HEK293 (cell line): ENCODE data around the gene PRDM11.

ENCODE experiments used
- CTCF ChIA-PET: fragments of 350-600 bp; formaldehyde crosslinking; extraction: SDS; loops from one replicate; lab custom pipeline; 2021; ENCODE audit warnings: antibody characterized with exemption; lab: Yijun Ruan, JAX
- POLR2A ChIA-PET: fragments of 300-600 bp; formaldehyde crosslinking; extraction: SDS; loops from one replicate; lab custom pipeline; 2020; ENCODE audit warnings: antibody characterized with exemption, inconsistent platforms; lab: Yijun Ruan, JAX
- H3K27ac ChIP-seq: fragments of 200-500 bp; sonication (Bioruptor generic); 2 replicates; pipeline ENCODE4 v1.5.1; 2014; ENCODE audit warnings: low read depth, low read length, control low read depth, inconsistent platforms; ENCODE audit errors: extremely low read depth
- H3K36me3 ChIP-seq, 2 experiments: fragments of 200-500 bp in 1 of 2; sonication (Bioruptor generic) in 1 of 2; 1 replicate in 1 of 2; 2 replicates in 1 of 2; pipeline ENCODE4 v1.5.1; 2014 to 2017; ENCODE audit warnings: inconsistent platforms in 2 of 2, low read length in 2 of 2; ENCODE audit not compliant: control insufficient read depth in 2 of 2, insufficient read depth in 1 of 2
- H3K4me1 ChIP-seq: fragments of 200-500 bp; sonication (Bioruptor generic); 2 replicates; pipeline ENCODE4 v1.5.1; 2014; ENCODE audit warnings: mild to moderate bottlenecking, low read length, inconsistent platforms; ENCODE audit not compliant: control insufficient read depth, insufficient read depth
- H3K4me3 ChIP-seq: 2 replicates; pipeline ENCODE4 v1.5.1; 2011; ENCODE audit warnings: low read depth, mild to moderate bottlenecking, control low read depth, low read length, moderate library complexity
- H3K9me3 ChIP-seq: fragments of 200-500 bp; sonication (Bioruptor generic); 2 replicates; pipeline ENCODE4 v1.5.1; 2014; ENCODE audit warnings: low read depth, low read length, inconsistent platforms; ENCODE audit not compliant: control insufficient read depth, insufficient read depth
- GLIS2 ChIP-seq: fragments of 450-650 bp; formaldehyde crosslinking; IDR thresholded peaks from 2 replicates; pipeline ENCODE4 v1.5.1; 2016; ENCODE audit warnings: missing biosample characterization, missing genetic modification characterization
- HOXC10 ChIP-seq: sonication (generic); formaldehyde crosslinking; IDR thresholded peaks from 2 replicates; pipeline ENCODE4 v1.8.1; 2023; ENCODE audit warnings: mild to moderate bottlenecking, missing genetic modification reagents
- MYNN ChIP-seq: fragments of 450-650 bp; formaldehyde crosslinking; IDR thresholded peaks from 2 replicates; pipeline ENCODE4 v1.5.1; 2016; ENCODE audit warnings: missing biosample characterization, missing genetic modification characterization, borderline replicate concordance
- SALL2 ChIP-seq: fragments of 450-650 bp; formaldehyde crosslinking; IDR thresholded peaks from 2 replicates; pipeline ENCODE4 v1.5.0; 2017; ENCODE audit warnings: missing biosample characterization, mild to moderate bottlenecking, missing genetic modification characterization, borderline replicate concordance
- ZBTB20 ChIP-seq: fragments of 450-650 bp; formaldehyde crosslinking; IDR thresholded peaks from 2 replicates; pipeline ENCODE4 v1.5.1; 2016; ENCODE audit warnings: missing biosample characterization, missing genetic modification characterization
- ZBTB8A ChIP-seq: fragments of 450-650 bp; formaldehyde crosslinking; IDR thresholded peaks from 2 replicates; pipeline ENCODE4 v1.5.1; 2016; ENCODE audit warnings: missing biosample characterization, missing genetic modification characterization
- ZNF157 ChIP-seq: fragments of 450-650 bp; formaldehyde crosslinking; IDR thresholded peaks from 2 replicates; pipeline ENCODE4 v1.5.1; 2016; ENCODE audit warnings: missing biosample characterization, missing genetic modification characterization
- ZNF174 ChIP-seq: fragments of 450-650 bp; formaldehyde crosslinking; IDR thresholded peaks from 2 replicates; pipeline ENCODE4 v1.5.0; 2017; ENCODE audit warnings: missing biosample characterization, mild to moderate bottlenecking, missing genetic modification characterization
- ZNF19 ChIP-seq: fragments of 450-650 bp; formaldehyde crosslinking; IDR thresholded peaks from 2 replicates; pipeline ENCODE4; 2016; ENCODE audit warnings: missing biosample characterization, missing genetic modification characterization, low read depth
- ZNF274 ChIP-seq, 2 experiments: fragments of 200-500 bp in 1 of 2; fragments of 450-650 bp in 1 of 2; sonication (Bioruptor generic) in 1 of 2; formaldehyde crosslinking in 1 of 2; IDR thresholded peaks; 2 replicates each; pipeline versions ENCODE4 v1.5.1 to v1.6.1; 2014 to 2016; ENCODE audit warnings: borderline replicate concordance in 1 of 2, inconsistent platforms in 1 of 2, low read length in 1 of 2, missing biosample characterization in 1 of 2, missing genetic modification characterization in 1 of 2
- ZNF354C ChIP-seq: fragments of 450-650 bp; formaldehyde crosslinking; IDR thresholded peaks from 2 replicates; pipeline ENCODE4 v1.5.1; 2016; ENCODE audit warnings: missing biosample characterization, missing genetic modification characterization, low read depth, borderline replicate concordance
- ZNF501 ChIP-seq: fragments of 450-650 bp; formaldehyde crosslinking; IDR thresholded peaks from 2 replicates; pipeline ENCODE4 v1.5.1; 2016; ENCODE audit warnings: missing biosample characterization, missing genetic modification characterization
- ZNF571 ChIP-seq: fragments of 450-650 bp; formaldehyde crosslinking; IDR thresholded peaks from 2 replicates; pipeline ENCODE4 v1.5.0; 2017; ENCODE audit warnings: missing biosample characterization, missing genetic modification characterization
- TF ChIP-seq, protein P1 (sequence below): fragments of 450-650 bp; formaldehyde crosslinking; IDR thresholded peaks from 2 replicates; pipeline ENCODE4 v1.5.1; 2016; ENCODE audit warnings: missing biosample characterization, missing genetic modification characterization
- TF ChIP-seq, protein P2 (sequence below): fragments of 450-650 bp; formaldehyde crosslinking; IDR thresholded peaks from 2 replicates; pipeline ENCODE4 v1.5.1; 2016; ENCODE audit warnings: missing biosample characterization, missing genetic modification characterization
- TF ChIP-seq, protein P3 (sequence below): fragments of 450-650 bp; formaldehyde crosslinking; IDR thresholded peaks from 2 replicates; pipeline ENCODE4 v1.5.1; 2016; ENCODE audit warnings: missing biosample characterization, missing genetic modification characterization

PRDM11 gene

DNA sequence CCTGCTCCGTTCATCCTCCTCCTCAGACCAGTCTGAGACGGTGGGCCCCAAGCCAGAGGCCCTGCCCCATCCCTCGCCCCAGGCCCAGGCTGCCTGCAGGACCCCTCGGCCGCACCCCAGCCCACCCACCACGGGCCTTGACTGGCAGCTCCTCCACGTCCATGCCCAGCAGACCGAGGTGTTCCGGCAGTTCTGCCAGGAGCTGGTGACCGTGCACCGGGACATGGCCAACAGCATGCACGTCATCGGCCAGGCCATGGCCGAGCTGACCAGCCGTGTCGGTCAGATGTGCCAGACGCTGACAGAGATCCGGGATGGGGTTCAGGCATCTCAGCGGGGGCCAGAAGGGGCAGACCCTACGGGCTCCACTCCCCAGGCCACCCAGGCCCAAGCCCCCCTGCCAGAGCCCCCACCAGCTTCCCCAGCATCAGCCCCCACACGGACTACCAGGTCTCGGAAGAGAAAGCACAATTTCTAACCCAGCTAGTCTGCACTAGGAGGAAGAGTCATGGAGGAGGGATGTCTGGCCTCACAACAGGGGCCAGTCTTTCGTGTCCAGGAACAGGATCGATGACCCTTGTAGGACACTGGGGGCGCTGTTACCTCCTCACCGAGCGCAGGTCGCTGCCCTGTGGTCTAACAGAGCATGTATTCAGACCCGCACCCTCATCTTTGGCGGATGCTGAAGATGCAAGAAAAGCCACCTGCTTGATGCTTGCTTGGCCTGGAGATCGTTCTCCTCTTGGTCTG, 66.3 kb downstream of the PRDM11 start:
- Histone ChIP-seq H3K36me3 (peaks cover 0 to 4% of the 10 kb centered on the region in 2 experiments; a peak in 1 of 3 replicates), H3K4me3 (no peak overlapping the region), H3K9me3 (no peaks in the 10 kb centered on the region), H3K27ac (no peak overlapping the region), H3K4me1 (no peaks in the 10 kb centered on the region)
- TF ChIP-seq GLIS2 (tag by site-specific recombination) (no peak), SALL2 (tag by site-specific recombination) (no peak)
- CTCF ChIA-PET = interaction anchor here (1.0 to 1.6 kb wide), 3 partner anchors 9 to 102 kb away, joined by 3 to 8 read pairs (median 3); no protein-coding TSS in a partner anchor
- POLR2A ChIA-PET = no interaction called here

DNA sequence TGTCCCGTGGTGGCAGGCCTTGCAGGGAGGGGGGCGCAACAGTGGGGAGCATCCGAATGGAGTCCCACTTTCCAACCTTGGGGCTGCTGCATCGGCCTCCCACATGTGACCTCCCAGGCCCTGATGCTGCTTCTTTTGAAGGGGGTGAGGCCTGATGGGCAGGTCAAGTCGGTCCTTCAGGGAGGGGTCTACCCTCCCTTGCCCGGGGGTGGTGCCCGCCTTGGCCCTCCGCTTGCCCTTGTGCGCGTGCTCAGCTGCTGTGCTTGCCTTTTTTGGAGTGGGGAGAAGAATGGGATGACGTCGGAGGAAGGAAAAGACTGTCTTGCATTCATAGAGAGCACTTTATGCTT, 66.9 kb downstream of the PRDM11 start:
- no peaks in the 10 kb centered on the region for H3K4me1 ChIP-seq
- no peaks in the 10 kb centered on the region for H3K9me3 ChIP-seq
- peaks cover 0 to 4% of the 10 kb centered on the region in 2 experiments; a peak in 1 of 3 replicates for H3K36me3 ChIP-seq
- TF ChIP-seq, protein P1, sequence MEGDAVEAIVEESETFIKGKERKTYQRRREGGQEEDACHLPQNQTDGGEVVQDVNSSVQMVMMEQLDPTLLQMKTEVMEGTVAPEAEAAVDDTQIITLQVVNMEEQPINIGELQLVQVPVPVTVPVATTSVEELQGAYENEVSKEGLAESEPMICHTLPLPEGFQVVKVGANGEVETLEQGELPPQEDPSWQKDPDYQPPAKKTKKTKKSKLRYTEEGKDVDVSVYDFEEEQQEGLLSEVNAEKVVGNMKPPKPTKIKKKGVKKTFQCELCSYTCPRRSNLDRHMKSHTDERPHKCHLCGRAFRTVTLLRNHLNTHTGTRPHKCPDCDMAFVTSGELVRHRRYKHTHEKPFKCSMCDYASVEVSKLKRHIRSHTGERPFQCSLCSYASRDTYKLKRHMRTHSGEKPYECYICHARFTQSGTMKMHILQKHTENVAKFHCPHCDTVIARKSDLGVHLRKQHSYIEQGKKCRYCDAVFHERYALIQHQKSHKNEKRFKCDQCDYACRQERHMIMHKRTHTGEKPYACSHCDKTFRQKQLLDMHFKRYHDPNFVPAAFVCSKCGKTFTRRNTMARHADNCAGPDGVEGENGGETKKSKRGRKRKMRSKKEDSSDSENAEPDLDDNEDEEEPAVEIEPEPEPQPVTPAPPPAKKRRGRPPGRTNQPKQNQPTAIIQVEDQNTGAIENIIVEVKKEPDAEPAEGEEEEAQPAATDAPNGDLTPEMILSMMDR (tag by site-specific recombination) = no peak
- TF ChIP-seq ZNF501 (tag by site-specific recombination) = no peak
- TF ChIP-seq ZNF157 = no peak
- TF ChIP-seq, protein P2, sequence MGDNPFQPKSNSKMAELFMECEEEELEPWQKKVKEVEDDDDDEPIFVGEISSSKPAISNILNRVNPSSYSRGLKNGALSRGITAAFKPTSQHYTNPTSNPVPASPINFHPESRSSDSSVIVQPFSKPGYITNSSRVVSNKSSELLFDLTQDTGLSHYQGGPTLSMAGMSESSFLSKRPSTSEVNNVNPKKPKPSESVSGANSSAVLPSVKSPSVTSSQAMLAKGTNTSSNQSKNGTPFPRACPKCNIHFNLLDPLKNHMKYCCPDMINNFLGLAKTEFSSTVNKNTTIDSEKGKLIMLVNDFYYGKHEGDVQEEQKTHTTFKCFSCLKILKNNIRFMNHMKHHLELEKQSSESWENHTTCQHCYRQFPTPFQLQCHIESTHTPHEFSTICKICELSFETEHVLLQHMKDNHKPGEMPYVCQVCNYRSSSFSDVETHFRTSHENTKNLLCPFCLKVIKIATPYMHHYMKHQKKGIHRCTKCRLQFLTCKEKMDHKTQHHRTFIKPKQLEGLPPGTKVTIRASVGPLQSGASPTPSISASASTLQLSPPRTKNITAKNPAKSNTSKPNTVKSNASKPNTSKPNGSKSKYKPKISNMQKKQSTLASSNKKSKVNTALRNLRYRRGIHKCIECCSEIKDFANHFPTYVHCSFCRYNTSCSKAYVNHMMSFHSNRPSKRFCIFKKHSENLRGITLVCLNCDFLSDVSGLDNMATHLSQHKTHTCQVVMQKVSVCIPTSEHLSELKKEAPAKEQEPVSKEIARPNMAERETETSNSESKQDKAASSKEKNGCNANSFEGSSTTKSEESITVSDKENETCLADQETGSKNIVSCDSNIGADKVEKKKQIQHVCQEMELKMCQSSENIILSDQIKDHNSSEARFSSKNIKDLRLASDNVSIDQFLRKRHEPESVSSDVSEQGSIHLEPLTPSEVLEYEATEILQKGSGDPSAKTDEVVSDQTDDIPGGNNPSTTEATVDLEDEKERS (tag by site-specific recombination) = no peak
- TF ChIP-seq, protein P3, sequence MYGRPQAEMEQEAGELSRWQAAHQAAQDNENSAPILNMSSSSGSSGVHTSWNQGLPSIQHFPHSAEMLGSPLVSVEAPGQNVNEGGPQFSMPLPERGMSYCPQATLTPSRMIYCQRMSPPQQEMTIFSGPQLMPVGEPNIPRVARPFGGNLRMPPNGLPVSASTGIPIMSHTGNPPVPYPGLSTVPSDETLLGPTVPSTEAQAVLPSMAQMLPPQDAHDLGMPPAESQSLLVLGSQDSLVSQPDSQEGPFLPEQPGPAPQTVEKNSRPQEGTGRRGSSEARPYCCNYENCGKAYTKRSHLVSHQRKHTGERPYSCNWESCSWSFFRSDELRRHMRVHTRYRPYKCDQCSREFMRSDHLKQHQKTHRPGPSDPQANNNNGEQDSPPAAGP (tag by site-specific recombination) = no peak
- no peak for TF ChIP-seq MYNN (tag by site-specific recombination)
- no peak for TF ChIP-seq HOXC10 (CRISPR knock-in tag)
- TF ChIP-seq ZNF274 (IDR thresholded peaks at IDR 0.05; ENCODE audit: low read length) = no peak
- TF ChIP-seq ZNF274 (tag by site-specific recombination; IDR thresholded peaks at IDR 0.05; ENCODE audit: borderline replicate concordance) = no peak
- TF ChIP-seq ZBTB20 (tag by site-specific recombination) = no peak
- TF ChIP-seq ZNF354C (tag by site-specific recombination) = no peak
- TF ChIP-seq ZNF571 (tag by site-specific recombination) = no peak
- no peak for TF ChIP-seq ZNF174 (tag by site-specific recombination)
- no peak for TF ChIP-seq ZNF19 (tag by site-specific recombination)
- no peak for TF ChIP-seq ZBTB8A (tag by site-specific recombination)
- H3K4me3 ChIP-seq = no peak overlapping the region
- POLR2A ChIA-PET = no interaction called here
- CTCF ChIA-PET = interaction anchor here (0.6 to 1.6 kb wide), 3 partner anchors 10 to 69 kb away, joined by 3 to 8 read pairs (median 4); no protein-coding TSS in a partner anchor
- no peak overlapping the region for H3K27ac ChIP-seq
